ENCODE results near the gene RNU5B-1. TPM values are rescaled to one million over a fixed set of nuclear protein-coding genes. Genes with fewer than 3 reads are reported as not detected.

The RNU5B-1 gene
- total and polyA plus RNA-seq, 2 of the 8 experiments (the other 6 are each of a cell fraction or from before 2014, with no cell fraction given): not detected

- no peak overlapping the region for H3K4me3 ChIP-seq (ENCODE audit: extremely low read depth in 1 of 4, insufficient read depth in 2 of 4, low read depth in 3 of 4, low read length in 4 of 4)
- no peaks in the 10 kb centered on the region for H3K79me1 ChIP-seq (ENCODE audit: low read depth, low read length)
- no peak overlapping the region for H2BK120ac ChIP-seq (replicated peaks; ENCODE audit: low read depth, low read length)
- H3K23me2 ChIP-seq (ENCODE audit: low read depth, low read length): no peaks in the 10 kb centered on the region
- FAIRE-seq: no peak
- H3K36me3 ChIP-seq (ENCODE audit: control insufficient read depth in 2 of 4, insufficient read depth in 4 of 4, low read length in 3 of 4): peaks cover 3 to 8% (median 6%) of the 10 kb centered on the region in 4 experiments; a peak in 4 of 8 replicates
- H3K4me1 ChIP-seq (replicated peaks in 1 of 4; ENCODE audit: control insufficient read depth in 3 of 4, insufficient read depth in 4 of 4, low read length in 3 of 4): peaks cover 0 to 7% (median 1%) of the 10 kb centered on the region in 4 experiments; a peak in 4 of 7 replicates
- CTCF ChIA-PET (ENCODE audit: partially characterized antibody): interaction anchor here (0.5 to 16.2 kb wide), 15 partner anchors 7 to 75 kb away, joined by 3 to 547 read pairs (median 4); no protein-coding TSS in a partner anchor
- H2BK5ac ChIP-seq (ENCODE audit: low read depth, low read length): 0 out of 2 replicates have a peak overlapping the region, but pooled peaks have one; percentile 78
- no peak overlapping the region for H3K56ac ChIP-seq (replicated peaks; ENCODE audit: insufficient read length, low read depth, low read length)
- DNase-seq (ENCODE audit: low read depth in 1 of 2, low spot score in 2 of 2): no peak
- H4K91ac ChIP-seq (replicated peaks; ENCODE audit: insufficient read length, low read length): no peak overlapping the region
- H4K8ac ChIP-seq (ENCODE audit: extremely low read depth, insufficient read depth, low read length): no peak overlapping the region
- no peak overlapping the region for H3K18ac ChIP-seq (ENCODE audit: extremely low read depth, low read length)
- no peaks in the 10 kb centered on the region for H3K9me3 ChIP-seq (ENCODE audit: insufficient read depth in 2 of 2, low read depth in 1 of 2, low read length in 1 of 2)
- H3K27ac ChIP-seq (ENCODE audit: low read depth, low read length): no peak overlapping the region
- WGBS, 2 experiments (ENCODE audit: extremely low coverage in 1 of 2, insufficient coverage in 1 of 2, insufficient read length in 1 of 2, insufficient replicate concordance in 2 of 2, low coverage in 1 of 2, low lambda C conversion rate in 2 of 2, missing lambda C conversion rate in 1 of 2): 83% methylated on average over 10 of the region's 12 CpGs; no CpG with 5 or more reads in 1 of the 2 experiments
- no peak overlapping the region for H3K4me2 ChIP-seq (ENCODE audit: insufficient read depth in 1 of 2, low read depth in 2 of 2, low read length in 2 of 2)
- no peak overlapping the region for H2AFZ ChIP-seq (ENCODE audit: low read length)
- H2AK5ac ChIP-seq (ENCODE audit: low read depth, low read length): no peak overlapping the region
- H3K14ac ChIP-seq (ENCODE audit: insufficient read length): no peak overlapping the region
- H2BK20ac ChIP-seq (ENCODE audit: low read length): no peak overlapping the region
- H3K23ac ChIP-seq (ENCODE audit: insufficient read length): no peak overlapping the region
- no peak overlapping the region for H3K9ac ChIP-seq (replicated peaks in 1 of 4; ENCODE audit: extremely low read depth in 1 of 4, low read depth in 3 of 4, low read length in 3 of 4)
- H4K5ac ChIP-seq (ENCODE audit: insufficient read length, low read depth, low read length): no peak overlapping the region
- POLR2A ChIA-PET (ENCODE audit: partially characterized antibody): interaction anchor here (0.7 to 14.3 kb wide), 7 partner anchors 8 to 115 kb away, joined by 3 to 138 read pairs (median 3); partner anchors contain the start of gene RNU5B-1
- peaks cover 0 to 3% of the 10 kb centered on the region in 2 experiments for H4K20me1 ChIP-seq (replicated peaks in 1 of 2; ENCODE audit: control insufficient read depth in 1 of 2, insufficient read depth in 2 of 2, low read length in 2 of 2)
- no peaks in the 10 kb centered on the region for H3K79me2 ChIP-seq (ENCODE audit: control insufficient read depth in 1 of 2, insufficient read depth in 2 of 2, low read length in 2 of 2)
- 0 out of 7 replicates have a peak, but pooled peaks cover 0 to 3% (median 0%) of the 10 kb centered on the region in 4 experiments for H3K27me3 ChIP-seq (replicated peaks in 1 of 4; ENCODE audit: control insufficient read depth in 3 of 4, extremely low read depth in 1 of 4, insufficient read depth in 3 of 4, low read length in 3 of 4)
- no peak overlapping the region for H3K4ac ChIP-seq (replicated peaks; ENCODE audit: insufficient read length, low read depth, low read length)
- no peak overlapping the region for H2BK15ac ChIP-seq (ENCODE audit: low read length)
- 0 out of 2 replicates have a peak overlapping the region, but pooled peaks have one; percentile 14 for H2BK12ac ChIP-seq (ENCODE audit: low read depth, low read length)
- TF ChIP-seq KDM5A (IDR thresholded peaks at IDR 0.05; ENCODE audit: low read length) (no peak), HDAC6 (IDR thresholded peaks at IDR 0.05; ENCODE audit: low read depth, low read length) (no peak), SIN3A (conservative IDR thresholded peaks at IDR 0.05 in 1 of 2, IDR thresholded peaks at IDR 0.05 in 1 of 2; ENCODE audit: low read depth in 1 of 2, low read length in 2 of 2) (0 out of 4 replicates have a peak, but pooled peaks of 1 of the 2 experiments have one; percentile 55), CEBPB (IDR thresholded peaks at IDR 0.05; ENCODE audit: low read depth, low read length) (no peak)
Measured at GRCh38 chr15:65326117-65326526, 21.6 kb downstream of the RNU5B-1 start.
